ENCODE data around the gene CCR9.

- no peak for TF ChIP-seq CTCF (IDR thresholded peaks at IDR 0.05; ENCODE audit: poor library complexity, severe bottlenecking)
- TF ChIP-seq EZH2 (IDR thresholded peaks at IDR 0.05; ENCODE audit: borderline replicate concordance, insufficient read depth, low read length, poor library complexity, severe bottlenecking), result no peak
- no peak for TF ChIP-seq RAD21 (conservative IDR thresholded peaks at IDR 0.05)
- no peak for TF ChIP-seq EP300 (conservative IDR thresholded peaks at IDR 0.05; ENCODE audit: poor library complexity, severe bottlenecking)
- TF ChIP-seq MXI1 (conservative IDR thresholded peaks at IDR 0.05; ENCODE audit: poor library complexity, severe bottlenecking), result no peak
- TF ChIP-seq POLR2AphosphoS5 (IDR thresholded peaks at IDR 0.05), result no peak
- TF ChIP-seq TAF1 (IDR thresholded peaks at IDR 0.05; ENCODE audit: low read depth), result no peak
- no peak for TF ChIP-seq REST (IDR thresholded peaks at IDR 0.05; ENCODE audit: borderline replicate concordance)
Observed at GRCh38 chr3:45861043-45861719, 25.2 kb upstream of the CCR9 start.
